Tibial nerve (tissue), 4 donors: ENCODE results near the gene OR8B2. TPM values are rescaled to one million over a fixed set of nuclear protein-coding genes. Genes with fewer than 3 reads are reported as not detected.
"Not testable (repeated sequence)": the region's sequence is repeated elsewhere in the genome, so short reads cannot be mapped to it uniquely, and the experiment has no call there.

Experiments used
- DNase-seq, 2 donors: peaks; one replicate each; pipeline ENCODE4 v3.0.0-alpha.2; 2019; ENCODE audit warnings: low spot score in 2 of 2
- H3K27ac ChIP-seq, 4 donors: fragments of 200-600 bp; sonication (generic) in 3 of 4; one replicate each; pipeline ENCODE4 v1.5.1; 2017 to 2019; ENCODE audit warnings: mild to moderate bottlenecking in 1 of 4
- H3K27me3 ChIP-seq, 2 donors: fragments of 200-600 bp; sonication (generic) in 1 of 2; one replicate each; pipeline versions ENCODE4 v1.5.1 to v1.6.0; 2017 to 2019
- H3K36me3 ChIP-seq, 3 donors: fragments of 200-600 bp; sonication (generic); one replicate each; pipeline ENCODE4 v1.5.1; 2018 to 2019
- H3K4me1 ChIP-seq, 4 donors: fragments of 200-600 bp; sonication (generic) in 3 of 4; one replicate each; pipeline ENCODE4 v1.5.1; 2017 to 2019
- H3K4me3 ChIP-seq, 4 donors: fragments of 200-600 bp; sonication (generic) in 3 of 4; one replicate each; pipeline ENCODE4 v1.5.1; 2017 to 2019; ENCODE audit warnings: mild to moderate bottlenecking in 1 of 4, moderate library complexity in 1 of 4
- H3K9me3 ChIP-seq, 4 donors: fragments of 200-600 bp; sonication (generic) in 3 of 4; one replicate each; pipeline ENCODE4 v1.5.1; 2017 to 2019
- CTCF ChIP-seq, 5 experiments: fragments of 200-600 bp in 3 of 5; fragments of 450-650 bp in 2 of 5; sonication (generic) in 3 of 5; IDR thresholded peaks; one replicate each; pipeline ENCODE4 v1.5.1; 2016 to 2019; ENCODE audit warnings: antibody characterized with exemption in 5 of 5, mild to moderate bottlenecking in 3 of 5, moderate library complexity in 2 of 5
- EP300 ChIP-seq, 2 donors: sonication (generic); formaldehyde crosslinking; IDR thresholded peaks; one replicate each; pipeline ENCODE4 v1.6.1; 2017; ENCODE audit warnings: antibody characterized with exemption in 2 of 2, mild to moderate bottlenecking in 1 of 2
- POLR2A ChIP-seq, 2 donors: fragments of 450-650 bp; IDR thresholded peaks; one replicate each; pipeline ENCODE4 v1.6.1; 2017; ENCODE audit warnings: antibody characterized with exemption in 2 of 2, mild to moderate bottlenecking in 2 of 2, moderate library complexity in 2 of 2
- WGBS, 2 donors: methylation state at CpG; one replicate each; pipeline ENCODE4 v1.1.5; 2018; 5-methylcytosine and 5-hydroxymethylcytosine counted together
- total RNA-seq, 4 donors: library from RNA; depleted of rRNA; stranded (reverse); fragments of >200 nt; gene quantifications; one replicate each; pipeline ENCODE4 v1.1.0, GENCODE V29; 2016

The OR8B2 gene
- total RNA-seq, 4 donors from 2014 or later, result not detected

- no peaks in the 10 kb centered on the region for H3K9me3 ChIP-seq
- TF ChIP-seq EP300 (IDR thresholded peaks at IDR 0.05) (no peak), CTCF (IDR thresholded peaks at IDR 0.05) (no peak), POLR2A (IDR thresholded peaks at IDR 0.05) (no peak)
- DNase-seq, result no peak
- WGBS, 2 donors, result 94 to 95% methylated on average over 3 of the region's 3 CpGs
- H3K4me1 ChIP-seq, result no peaks in the 10 kb centered on the region
- H3K36me3 ChIP-seq, result no peaks in the 10 kb centered on the region
- H3K4me3 ChIP-seq, result no peak overlapping the region
- no peaks in the 10 kb centered on the region for H3K27me3 ChIP-seq
- H3K27ac ChIP-seq, result no peak overlapping the region
Measured at GRCh38 chr11:124394408-124394807, 10.1 kb upstream of the OR8B2 start.

GRCh38 chr11:124382857-124383256, 1.4 kb downstream of the OR8B2 start:
- not testable (repeated sequence) for H3K27me3 ChIP-seq

GRCh38 chr11:124380585-124380984, 3.7 kb downstream of the OR8B2 start:
- H3K9me3 ChIP-seq, result no peaks in the 10 kb centered on the region
- H3K4me3 ChIP-seq, result no peak overlapping the region
- DNase-seq, result no peak
- H3K4me1 ChIP-seq, result no peaks in the 10 kb centered on the region
- TF ChIP-seq EP300 (IDR thresholded peaks at IDR 0.05), result no peak
- TF ChIP-seq POLR2A (IDR thresholded peaks at IDR 0.05), result no peak
- no peak for TF ChIP-seq CTCF (IDR thresholded peaks at IDR 0.05)
- H3K27ac ChIP-seq, result no peak overlapping the region
- H3K27me3 ChIP-seq, result no peaks in the 10 kb centered on the region
- WGBS, 2 donors, result 95 to 96% methylated on average over 2 of the region's 2 CpGs
- no peaks in the 10 kb centered on the region for H3K36me3 ChIP-seq

More at GRCh38 chr11:124382857-124383256, 1.4 kb downstream of the OR8B2 start:
- H3K9me3 ChIP-seq, H3K27ac ChIP-seq, DNase-seq, H3K4me1 ChIP-seq, H3K4me3 ChIP-seq, H3K36me3 ChIP-seq: not testable (repeated sequence)
- WGBS, 2 donors, result 84 to 87% methylated on average over 4 of the region's 6 CpGs

GRCh38 chr11:124376280-124376679, 8.0 kb downstream of the OR8B2 start:
- DNase-seq, result no peak
- no peaks in the 10 kb centered on the region for H3K4me1 ChIP-seq
- H3K36me3 ChIP-seq, result no peaks in the 10 kb centered on the region
- TF ChIP-seq EP300 (IDR thresholded peaks at IDR 0.05) (no peak), CTCF (IDR thresholded peaks at IDR 0.05) (no peak), POLR2A (IDR thresholded peaks at IDR 0.05) (no peak)
- 54 to 72% methylated on average over 3 of the region's 3 CpGs for WGBS, 2 donors
- no peak overlapping the region for H3K27ac ChIP-seq
- no peak overlapping the region for H3K4me3 ChIP-seq
- no peaks in the 10 kb centered on the region for H3K9me3 ChIP-seq
- H3K27me3 ChIP-seq, result no peaks in the 10 kb centered on the region

- Histone ChIP-seq H3K27ac (no peak overlapping the region), H3K4me1 (no peaks in the 10 kb centered on the region), H3K4me3 (no peak overlapping the region), H3K9me3 (no peaks in the 10 kb centered on the region), H3K36me3 (no peaks in the 10 kb centered on the region), H3K27me3 (no peaks in the 10 kb centered on the region)
- TF ChIP-seq CTCF (IDR thresholded peaks at IDR 0.05) (no peak), POLR2A (IDR thresholded peaks at IDR 0.05) (no peak), EP300 (IDR thresholded peaks at IDR 0.05) (no peak)
- DNase-seq, result no peak
- 24 to 51% methylated on average over 2 of the region's 2 CpGs for WGBS, 2 donors
Measured at GRCh38 chr11:124359566-124359965, 24.7 kb downstream of the OR8B2 start.
